ENCODE results near the gene BEGAIN. TPM values are rescaled to one million over a fixed set of nuclear protein-coding genes. Genes with fewer than 3 reads are reported as not detected.

BEGAIN gene
- total and polyA plus RNA-seq, 4 donors = 0.27 to 1.6 (median 1.3) TPM

DNA sequence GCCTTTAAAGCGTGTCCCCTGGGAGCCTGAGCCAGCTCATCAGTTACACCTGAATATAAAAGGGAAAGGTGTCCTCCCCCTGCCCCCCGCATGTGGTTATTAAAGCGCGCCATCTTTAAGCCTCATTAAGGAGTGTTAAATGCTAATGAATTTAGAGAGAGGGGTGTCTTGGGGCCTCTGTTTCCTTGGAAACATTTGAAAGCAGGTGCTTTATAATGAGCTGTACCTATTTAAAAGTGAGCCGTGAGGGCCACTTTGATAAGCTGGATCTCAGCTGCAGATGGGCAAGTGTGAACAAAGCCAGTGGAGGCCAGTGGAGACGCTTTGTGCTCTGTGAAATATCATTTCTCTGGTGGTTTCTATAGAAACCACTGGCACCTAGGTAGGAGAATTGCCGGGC is 84.0 kb downstream of the BEGAIN start:
- no peaks in the 10 kb centered on the region for H3K4me1 ChIP-seq (ENCODE audit: control insufficient read depth in 5 of 5, insufficient read depth in 5 of 5, low read length in 5 of 5)
- peaks cover 2 to 5% (median 4%) of the 10 kb centered on the region in 4 donors for H3K9me3 ChIP-seq (ENCODE audit: control insufficient read depth in 4 of 4, insufficient read depth in 3 of 4, low read length in 3 of 4)
- H3K36me3 ChIP-seq (ENCODE audit: control insufficient read depth in 4 of 4, insufficient read depth in 4 of 4, low read length in 4 of 4) = no peaks in the 10 kb centered on the region
- TF ChIP-seq, protein P1, sequence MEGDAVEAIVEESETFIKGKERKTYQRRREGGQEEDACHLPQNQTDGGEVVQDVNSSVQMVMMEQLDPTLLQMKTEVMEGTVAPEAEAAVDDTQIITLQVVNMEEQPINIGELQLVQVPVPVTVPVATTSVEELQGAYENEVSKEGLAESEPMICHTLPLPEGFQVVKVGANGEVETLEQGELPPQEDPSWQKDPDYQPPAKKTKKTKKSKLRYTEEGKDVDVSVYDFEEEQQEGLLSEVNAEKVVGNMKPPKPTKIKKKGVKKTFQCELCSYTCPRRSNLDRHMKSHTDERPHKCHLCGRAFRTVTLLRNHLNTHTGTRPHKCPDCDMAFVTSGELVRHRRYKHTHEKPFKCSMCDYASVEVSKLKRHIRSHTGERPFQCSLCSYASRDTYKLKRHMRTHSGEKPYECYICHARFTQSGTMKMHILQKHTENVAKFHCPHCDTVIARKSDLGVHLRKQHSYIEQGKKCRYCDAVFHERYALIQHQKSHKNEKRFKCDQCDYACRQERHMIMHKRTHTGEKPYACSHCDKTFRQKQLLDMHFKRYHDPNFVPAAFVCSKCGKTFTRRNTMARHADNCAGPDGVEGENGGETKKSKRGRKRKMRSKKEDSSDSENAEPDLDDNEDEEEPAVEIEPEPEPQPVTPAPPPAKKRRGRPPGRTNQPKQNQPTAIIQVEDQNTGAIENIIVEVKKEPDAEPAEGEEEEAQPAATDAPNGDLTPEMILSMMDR (IDR thresholded peaks at IDR 0.05; ENCODE audit: control extremely low read depth, extremely low read depth) = no peak
- no peak overlapping the region for H3K9ac ChIP-seq (ENCODE audit: insufficient read depth in 1 of 2, low read length in 2 of 2)
- no peak overlapping the region for H3K27ac ChIP-seq (ENCODE audit: low read depth in 1 of 2, low read length in 1 of 2)
- no peaks in the 10 kb centered on the region for H3K27me3 ChIP-seq (ENCODE audit: control insufficient read depth in 3 of 3, insufficient read depth in 3 of 3, low read length in 2 of 3)
- DNase-seq (no peak), ATAC-seq (ENCODE audit: insufficient read depth, low FRiP score) (no peak)
- WGBS, 2 donors = 86 to 97% methylated on average over 7 of the region's 7 CpGs
- H3K4me3 ChIP-seq = no peak overlapping the region

DNA sequence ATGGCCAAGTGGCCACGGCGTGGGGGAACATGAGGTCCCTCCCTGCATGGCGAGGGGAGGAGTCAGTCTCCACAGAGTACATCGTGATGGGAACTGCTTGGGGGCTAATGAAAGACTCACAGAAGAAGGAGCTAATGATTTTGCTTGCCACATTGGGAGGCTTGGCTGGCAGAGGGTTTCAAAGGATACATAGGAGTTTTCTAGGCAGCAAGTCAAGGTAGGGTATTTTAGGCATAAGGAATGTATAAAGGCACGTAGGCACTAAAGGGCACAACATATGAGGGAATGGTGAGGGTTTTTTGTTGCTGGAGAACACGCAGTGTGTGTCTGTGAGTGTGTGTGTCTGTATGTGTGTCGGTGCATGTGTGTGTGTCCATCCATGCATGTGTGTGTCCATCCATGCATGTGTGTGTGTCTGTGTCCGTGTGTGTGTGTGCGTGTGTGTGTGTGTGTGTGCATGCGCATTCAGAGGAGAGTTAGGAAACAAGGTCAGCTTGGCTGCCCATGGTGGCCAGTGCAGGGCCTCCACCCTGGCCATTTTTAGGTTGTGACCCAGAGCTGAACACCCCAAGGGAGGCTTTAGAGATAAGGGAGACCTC is 84.5 kb downstream of the BEGAIN start:
- Histone ChIP-seq H3K4me3 (no peak overlapping the region), H3K36me3 (ENCODE audit: control insufficient read depth in 4 of 4, insufficient read depth in 4 of 4, low read length in 4 of 4) (no peaks in the 10 kb centered on the region), H3K27ac (ENCODE audit: low read depth in 1 of 2, low read length in 1 of 2) (no peak overlapping the region), H3K27me3 (ENCODE audit: control insufficient read depth in 3 of 3, insufficient read depth in 3 of 3, low read length in 2 of 3) (no peaks in the 10 kb centered on the region), H3K9ac (ENCODE audit: insufficient read depth in 1 of 2, low read length in 2 of 2) (no peak overlapping the region), H3K9me3 (ENCODE audit: control insufficient read depth in 4 of 4, insufficient read depth in 3 of 4, low read length in 3 of 4) (peaks cover 2 to 5% (median 4%) of the 10 kb centered on the region in 4 donors), H3K4me1 (ENCODE audit: control insufficient read depth in 5 of 5, insufficient read depth in 5 of 5, low read length in 5 of 5) (no peaks in the 10 kb centered on the region)
- no peak for DNase-seq
- TF ChIP-seq, protein P1 (IDR thresholded peaks at IDR 0.05; ENCODE audit: control extremely low read depth, extremely low read depth) = no peak
- WGBS, 2 donors = 93 to 95% methylated on average over 10 of the region's 10 CpGs
- no peak for ATAC-seq (ENCODE audit: insufficient read depth, low FRiP score)

DNA sequence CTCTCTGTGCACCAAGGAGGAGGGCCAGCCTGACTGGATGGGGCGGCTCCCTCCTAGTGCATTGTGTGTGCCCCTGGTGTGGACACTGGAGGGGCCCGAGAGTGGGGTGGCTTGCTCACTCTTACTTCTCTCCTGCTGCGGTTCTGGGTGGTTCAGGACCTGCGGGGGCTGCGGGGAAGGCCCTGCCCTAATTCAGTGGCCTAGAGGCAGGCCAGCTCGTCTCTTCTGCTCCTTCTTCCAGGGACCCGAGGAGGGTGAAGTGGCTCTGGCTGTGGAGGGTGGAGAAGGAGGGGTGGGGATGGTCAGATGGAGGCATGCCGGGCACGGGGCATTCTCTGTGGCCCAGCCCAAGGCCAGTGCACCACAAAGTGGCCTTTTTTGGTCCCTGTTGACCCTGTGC is 87.1 kb downstream of the BEGAIN start:
- H3K4me1 ChIP-seq (ENCODE audit: control insufficient read depth in 5 of 5, insufficient read depth in 5 of 5, low read length in 5 of 5) = no peaks in the 10 kb centered on the region
- TF ChIP-seq, protein P1 (IDR thresholded peaks at IDR 0.05; ENCODE audit: control extremely low read depth, extremely low read depth) = no peak
- H3K4me3 ChIP-seq = no peak overlapping the region
- no peak overlapping the region for H3K27ac ChIP-seq (ENCODE audit: low read depth in 1 of 2, low read length in 1 of 2)
- DNase-seq (no peak), ATAC-seq (ENCODE audit: insufficient read depth, low FRiP score) (no peak)
- H3K36me3 ChIP-seq (ENCODE audit: control insufficient read depth in 4 of 4, insufficient read depth in 4 of 4, low read length in 4 of 4) = no peaks in the 10 kb centered on the region
- H3K27me3 ChIP-seq (ENCODE audit: control insufficient read depth in 3 of 3, insufficient read depth in 3 of 3, low read length in 2 of 3) = no peaks in the 10 kb centered on the region
- peaks cover 2 to 7% (median 4%) of the 10 kb centered on the region in 4 donors for H3K9me3 ChIP-seq (ENCODE audit: control insufficient read depth in 4 of 4, insufficient read depth in 3 of 4, low read length in 3 of 4)
- H3K9ac ChIP-seq (ENCODE audit: insufficient read depth in 1 of 2, low read length in 2 of 2) = no peak overlapping the region
- WGBS, 2 donors = 88 to 89% methylated on average over 9 of the region's 9 CpGs

GRCh38 chr14:100498068-100498467 is 89.1 kb downstream of the BEGAIN start:
- no peak overlapping the region for H3K4me3 ChIP-seq
- H3K4me1 ChIP-seq (ENCODE audit: control insufficient read depth in 5 of 5, insufficient read depth in 5 of 5, low read length in 5 of 5) = no peaks in the 10 kb centered on the region
- no peaks in the 10 kb centered on the region for H3K27me3 ChIP-seq (ENCODE audit: control insufficient read depth in 3 of 3, insufficient read depth in 3 of 3, low read length in 2 of 3)
- TF ChIP-seq, protein P1 (IDR thresholded peaks at IDR 0.05; ENCODE audit: control extremely low read depth, extremely low read depth) = no peak
- 93 to 97% methylated on average over 9 of the region's 9 CpGs for WGBS, 2 donors
- no peak for ATAC-seq (ENCODE audit: insufficient read depth, low FRiP score)
- H3K9ac ChIP-seq (ENCODE audit: insufficient read depth in 1 of 2, low read length in 2 of 2) = no peak overlapping the region
- H3K9me3 ChIP-seq (ENCODE audit: control insufficient read depth in 4 of 4, insufficient read depth in 3 of 4, low read length in 3 of 4) = peaks cover 0 to 7% (median 0%) of the 10 kb centered on the region in 4 donors
- H3K36me3 ChIP-seq (ENCODE audit: control insufficient read depth in 4 of 4, insufficient read depth in 4 of 4, low read length in 4 of 4) = no peaks in the 10 kb centered on the region
- no peak for DNase-seq
- H3K27ac ChIP-seq (ENCODE audit: low read depth in 1 of 2, low read length in 1 of 2) = no peak overlapping the region

Data from lung (tissue), 12 donors.